ENCODE results near the gene CYP26B1. TPM values are rescaled to one million over a fixed set of nuclear protein-coding genes. Genes with fewer than 3 reads are reported as not detected.

CYP26B1 gene
- total and polyA plus RNA-seq, 9 donors, result 1.5 to 13.4 (median 4.5) TPM

- no peaks in the 10 kb centered on the region for H3K27me3 ChIP-seq
- H3K27ac ChIP-seq, result no peak overlapping the region
- H3K4me3 ChIP-seq, result no peak overlapping the region
- H3K36me3 ChIP-seq, result no peaks in the 10 kb centered on the region
- no peak for TF ChIP-seq POLR2A (IDR thresholded peaks at IDR 0.05)
- no peak for TF ChIP-seq EP300 (IDR thresholded peaks at IDR 0.05)
- TF ChIP-seq CTCF (IDR thresholded peaks at IDR 0.05), result no peak
- WGBS, 3 donors, result 57 to 61% (median 59%) methylated on average over 18 of the region's 18 CpGs
- intact Hi-C loops (cut with DNase I), result no loop called here
- no peak for DNase-seq
- no peaks in the 10 kb centered on the region for H3K9me3 ChIP-seq
- no peaks in the 10 kb centered on the region for H3K4me1 ChIP-seq (ENCODE audit: insufficient read depth)
Measured at GRCh38 chr2:72115110-72116080, 32.3 kb downstream of the CYP26B1 start.

- no peaks in the 10 kb centered on the region for H3K36me3 ChIP-seq
- intact Hi-C loops (cut with DNase I), result no loop called here
- no peaks in the 10 kb centered on the region for H3K27me3 ChIP-seq
- no peak overlapping the region for H3K27ac ChIP-seq
- TF ChIP-seq EP300 (IDR thresholded peaks at IDR 0.05) (no peak), POLR2A (IDR thresholded peaks at IDR 0.05) (no peak), CTCF (IDR thresholded peaks at IDR 0.05) (no peak)
- H3K4me3 ChIP-seq, result no peak overlapping the region
- no peaks in the 10 kb centered on the region for H3K4me1 ChIP-seq (ENCODE audit: insufficient read depth)
- WGBS, 3 donors, result 85 to 91% (median 87%) methylated on average over 11 of the region's 11 CpGs
- H3K9me3 ChIP-seq, result no peaks in the 10 kb centered on the region
- no peak for DNase-seq
Measured at GRCh38 chr2:72114693-72115051, 33.0 kb downstream of the CYP26B1 start.

GRCh38 chr2:72113847-72114692 is 33.6 kb downstream of the CYP26B1 start:
- WGBS, 3 donors, result 86 to 92% (median 89%) methylated on average over 15 of the region's 15 CpGs
- intact Hi-C loops (cut with DNase I), result no loop called here
- DNase-seq, result no peak
- Histone ChIP-seq H3K27me3 (no peaks in the 10 kb centered on the region), H3K27ac (no peak overlapping the region), H3K4me3 (no peak overlapping the region), H3K9me3 (no peaks in the 10 kb centered on the region), H3K36me3 (no peaks in the 10 kb centered on the region), H3K4me1 (ENCODE audit: insufficient read depth) (no peaks in the 10 kb centered on the region)
- TF ChIP-seq EP300 (IDR thresholded peaks at IDR 0.05), result no peak
- no peak for TF ChIP-seq CTCF (IDR thresholded peaks at IDR 0.05)
- no peak for TF ChIP-seq POLR2A (IDR thresholded peaks at IDR 0.05)

- no peak for DNase-seq
- H3K4me1 ChIP-seq (ENCODE audit: insufficient read depth), result no peaks in the 10 kb centered on the region
- H3K36me3 ChIP-seq, result no peaks in the 10 kb centered on the region
- no peak overlapping the region for H3K4me3 ChIP-seq
- no peak overlapping the region for H3K27ac ChIP-seq
- 80 to 91% (median 88%) methylated on average over 11 to 12 of the region's 12 CpGs for WGBS, 3 donors
- no peaks in the 10 kb centered on the region for H3K9me3 ChIP-seq
- no peaks in the 10 kb centered on the region for H3K27me3 ChIP-seq
- intact Hi-C loops (cut with DNase I), result no loop called here
- TF ChIP-seq POLR2A (IDR thresholded peaks at IDR 0.05) (no peak), EP300 (IDR thresholded peaks at IDR 0.05) (no peak), CTCF (IDR thresholded peaks at IDR 0.05) (no peak)
Measured at GRCh38 chr2:72112981-72113846, 34.4 kb downstream of the CYP26B1 start.
